HepG2 (cell line): ENCODE measurements around the gene KIRREL3. TPM values are rescaled to one million over a fixed set of nuclear protein-coding genes. Genes with fewer than 3 reads are reported as not detected.

ENCODE experiments used
- CTCF ChIP-seq: sonication (generic); formaldehyde crosslinking; IDR thresholded peaks from 2 replicates; pipeline ENCODE4 v1.5.0; 2020; ENCODE audit warnings: mild to moderate bottlenecking, missing genetic modification reagents, moderate library complexity
- HOXD1 ChIP-seq: sonication (generic); formaldehyde crosslinking; IDR thresholded peaks from 2 replicates; pipeline ENCODE4 v1.5.0; 2020; ENCODE audit warnings: missing genetic modification reagents
- KDM4B ChIP-seq: sonication (generic); formaldehyde crosslinking; IDR thresholded peaks from 2 replicates; pipeline ENCODE4 v1.4.0; 2020; ENCODE audit warnings: missing genetic modification reagents
- RAD21 ChIP-seq: fragments of 450-650 bp; formaldehyde crosslinking; IDR thresholded peaks from 2 replicates; pipeline ENCODE4 v1.5.0; 2020; ENCODE audit warnings: mild to moderate bottlenecking
- REST ChIP-seq, 2 experiments: IDR thresholded peaks; 2 replicates each; pipeline ENCODE4 v1.6.1; 2011 to 2012; ENCODE audit warnings: low read length in 2 of 2, borderline replicate concordance in 1 of 2, low read depth in 1 of 2, mild to moderate bottlenecking in 1 of 2, moderate library complexity in 1 of 2
- STAG1 ChIP-seq: sonication (generic); formaldehyde crosslinking; IDR thresholded peaks from 2 replicates; pipeline ENCODE4 v1.4.0; 2020; ENCODE audit warnings: missing genetic modification reagents
- ZNF121 ChIP-seq: sonication (generic); formaldehyde crosslinking; IDR thresholded peaks from 2 replicates; pipeline ENCODE4 v1.5.0; 2020; ENCODE audit warnings: mild to moderate bottlenecking, missing genetic modification reagents
- ZNF326 ChIP-seq: sonication (generic); formaldehyde crosslinking; IDR thresholded peaks from 2 replicates; pipeline ENCODE4 v1.4.0; 2020; ENCODE audit warnings: missing genetic modification reagents, borderline replicate concordance
- ZNF34 ChIP-seq: sonication (generic); formaldehyde crosslinking; IDR thresholded peaks from 2 replicates; pipeline ENCODE4 v1.4.0; 2020; ENCODE audit warnings: mild to moderate bottlenecking, missing genetic modification reagents, borderline replicate concordance
- ZNF343 ChIP-seq: sonication (generic); formaldehyde crosslinking; IDR thresholded peaks from 2 replicates; pipeline ENCODE4 v1.4.0; 2020; ENCODE audit warnings: mild to moderate bottlenecking, missing genetic modification reagents
- ZNF598 ChIP-seq: sonication (generic); formaldehyde crosslinking; IDR thresholded peaks from 2 replicates; pipeline ENCODE4 v1.5.1; 2020; ENCODE audit warnings: mild to moderate bottlenecking, missing genetic modification reagents, borderline replicate concordance
- ZNF619 ChIP-seq: sonication (generic); formaldehyde crosslinking; IDR thresholded peaks from 2 replicates; pipeline ENCODE4 v1.4.0; 2020; ENCODE audit warnings: mild to moderate bottlenecking, missing genetic modification reagents
- ZNF691 ChIP-seq: sonication (generic); formaldehyde crosslinking; IDR thresholded peaks from 2 replicates; pipeline ENCODE4 v1.4.0; 2020; ENCODE audit warnings: missing genetic modification reagents, low read depth, mild to moderate bottlenecking, borderline replicate concordance
- ZNF773 ChIP-seq: sonication (generic); formaldehyde crosslinking; IDR thresholded peaks from 2 replicates; pipeline ENCODE4 v1.4.0; 2020; ENCODE audit warnings: missing genetic modification reagents, borderline replicate concordance
- ZSCAN25 ChIP-seq: sonication (generic); formaldehyde crosslinking; IDR thresholded peaks from 2 replicates; pipeline ENCODE4 v1.8.0; 2022; ENCODE audit warnings: mild to moderate bottlenecking, missing genetic modification reagents
- polyA plus RNA-seq, 8 experiments: library from polyadenylated mRNA; depleted of rRNA in 3 of 8; stranded (reverse) in 7 of 8; unstranded in 1 of 8; fragments of >200 nt; fragmentation: Illumina TruSeq in 4 of 8; extraction: Trizol in 4 of 8; gene quantifications; 2 replicates each; pipeline versions ENCODE4 v1.2.1 to v1.2.3, GENCODE V29; 2011 to 2016; ENCODE audit warnings: low read depth in 4 of 8, missing spikeins in 1 of 8, mixed read lengths in 1 of 8; ENCODE audit not compliant: insufficient read depth in 1 of 8
- total RNA-seq, 5 experiments: library from RNA; depleted of rRNA; stranded (reverse); fragments of >200 nt; fragmentation: Illumina TruSeq; extraction: Trizol; gene quantifications; 2 replicates each; pipeline ENCODE4 v1.2.3, GENCODE V29; 2016; ENCODE audit warnings: low read depth in 1 of 5
- TF ChIP-seq, protein P1 (sequence below): sonication (generic); formaldehyde crosslinking; IDR thresholded peaks from 2 replicates; pipeline ENCODE4 v1.4.0; 2020; ENCODE audit warnings: missing genetic modification reagents

KIRREL3 gene
- total and polyA plus RNA-seq, 2 of the 13 experiments (the other 11 are each of a cell fraction or from before 2014, with no cell fraction given) = not detected

- peak; percentile 15; the same call in 1 of the 2 replicates for TF ChIP-seq ZNF691 (CRISPR knock-in tag)
- no peak for TF ChIP-seq ZNF343 (CRISPR knock-in tag)
- TF ChIP-seq REST (IDR thresholded peaks at IDR 0.05; ENCODE audit: borderline replicate concordance in 1 of 2, low read depth in 1 of 2, low read length in 2 of 2) = no peak
- TF ChIP-seq ZNF121 = 0 out of 2 replicates have a peak, but pooled peaks have one; percentile 38
- peak; percentile 94 for TF ChIP-seq RAD21 (CRISPR knock-in tag)
- TF ChIP-seq ZNF619 (CRISPR knock-in tag) = no peak
- no peak for TF ChIP-seq ZNF34 (CRISPR knock-in tag)
- TF ChIP-seq CTCF (CRISPR knock-in tag) = peak; percentile 95
- no peak for TF ChIP-seq ZNF598 (CRISPR knock-in tag)
- peak; percentile 89 for TF ChIP-seq STAG1
- TF ChIP-seq, protein P1, sequence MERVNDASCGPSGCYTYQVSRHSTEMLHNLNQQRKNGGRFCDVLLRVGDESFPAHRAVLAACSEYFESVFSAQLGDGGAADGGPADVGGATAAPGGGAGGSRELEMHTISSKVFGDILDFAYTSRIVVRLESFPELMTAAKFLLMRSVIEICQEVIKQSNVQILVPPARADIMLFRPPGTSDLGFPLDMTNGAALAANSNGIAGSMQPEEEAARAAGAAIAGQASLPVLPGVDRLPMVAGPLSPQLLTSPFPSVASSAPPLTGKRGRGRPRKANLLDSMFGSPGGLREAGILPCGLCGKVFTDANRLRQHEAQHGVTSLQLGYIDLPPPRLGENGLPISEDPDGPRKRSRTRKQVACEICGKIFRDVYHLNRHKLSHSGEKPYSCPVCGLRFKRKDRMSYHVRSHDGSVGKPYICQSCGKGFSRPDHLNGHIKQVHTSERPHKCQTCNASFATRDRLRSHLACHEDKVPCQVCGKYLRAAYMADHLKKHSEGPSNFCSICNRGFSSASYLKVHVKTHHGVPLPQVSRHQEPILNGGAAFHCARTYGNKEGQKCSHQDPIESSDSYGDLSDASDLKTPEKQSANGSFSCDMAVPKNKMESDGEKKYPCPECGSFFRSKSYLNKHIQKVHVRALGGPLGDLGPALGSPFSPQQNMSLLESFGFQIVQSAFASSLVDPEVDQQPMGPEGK (CRISPR knock-in tag) = peak; percentile 59; the same call in 1 of the 2 replicates
- no peak for TF ChIP-seq ZNF773
- no peak for TF ChIP-seq ZNF326
- TF ChIP-seq ZSCAN25 (CRISPR knock-in tag) = peak; percentile 98
- no peak for TF ChIP-seq HOXD1 (CRISPR knock-in tag)
- TF ChIP-seq KDM4B (CRISPR knock-in tag) = no peak
These were observed 559.6 kb downstream of the KIRREL3 start (continued) for GRCh38 chr11:126440792-126441514.
